Activated T-cell treated with anti-CD3 and anti-CD28 coated beads for 4 hours (primary cell): ENCODE measurements around the gene TNNT1.

Experiments
- DNase-seq: peaks from one replicate; pipeline ENCODE4 v3.0.0-alpha.2; 2020

TNNT1 gene

DNA sequence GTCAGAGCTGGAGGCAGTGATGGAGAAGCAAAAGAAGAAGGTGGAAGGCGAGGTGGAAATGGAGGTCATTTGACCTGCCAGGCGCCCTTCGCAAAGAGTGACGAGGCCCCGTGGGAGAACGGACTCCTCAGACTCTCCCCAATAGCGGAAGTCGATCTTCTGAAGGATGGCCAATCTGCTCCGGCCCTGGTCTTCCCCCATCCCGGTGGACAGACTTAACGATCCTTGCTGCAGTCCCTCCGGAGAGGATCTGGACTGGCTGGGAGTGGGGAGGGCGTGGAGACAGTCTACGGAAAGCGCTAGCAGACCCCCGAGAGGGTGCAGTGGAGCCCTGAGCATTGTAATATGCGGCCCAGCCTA is 61.5 kb downstream of the TNNT1 start:
- DNase-seq: no peak

DNA sequence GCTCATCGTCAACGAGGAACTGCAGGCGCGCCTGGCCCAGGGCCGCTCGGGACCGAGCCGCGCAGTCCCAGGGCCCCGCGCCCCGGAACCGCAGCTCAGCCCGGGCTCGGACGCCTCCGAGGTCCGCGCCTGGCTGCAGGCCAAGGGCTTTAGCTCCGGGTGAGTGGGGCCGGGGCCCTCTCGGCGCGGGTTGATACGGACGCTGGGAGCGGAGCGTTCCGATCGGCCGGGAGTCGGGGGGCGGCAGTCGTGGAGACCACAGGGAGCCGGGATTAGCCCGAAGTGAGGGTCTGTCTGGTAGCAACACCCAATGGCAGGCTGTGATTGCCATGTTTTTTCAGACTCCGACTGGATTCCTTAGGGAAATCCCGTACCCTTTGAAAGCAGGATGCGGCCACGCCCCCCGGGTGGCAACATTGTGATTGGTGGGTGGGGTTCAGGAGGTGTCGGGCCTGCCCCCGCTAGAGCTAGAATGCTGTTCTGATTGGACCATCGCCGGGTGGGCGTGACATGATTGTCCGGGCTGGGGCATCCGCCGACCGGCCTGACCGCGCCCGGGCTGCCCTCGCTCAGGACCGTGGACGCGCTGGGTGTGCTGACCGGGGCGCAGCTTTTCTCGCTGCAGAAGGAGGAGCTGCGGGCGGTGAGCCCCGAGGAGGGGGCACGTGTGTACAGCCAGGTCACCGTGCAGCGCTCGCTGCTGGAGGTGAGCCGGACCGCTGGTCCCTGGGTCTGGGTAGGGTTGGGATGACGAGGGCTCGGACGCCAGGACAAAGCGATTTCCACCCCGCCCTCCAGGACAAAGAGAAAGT is 62.1 kb downstream of the TNNT1 start:
- DNase-seq: peak; percentile 36

DNA sequence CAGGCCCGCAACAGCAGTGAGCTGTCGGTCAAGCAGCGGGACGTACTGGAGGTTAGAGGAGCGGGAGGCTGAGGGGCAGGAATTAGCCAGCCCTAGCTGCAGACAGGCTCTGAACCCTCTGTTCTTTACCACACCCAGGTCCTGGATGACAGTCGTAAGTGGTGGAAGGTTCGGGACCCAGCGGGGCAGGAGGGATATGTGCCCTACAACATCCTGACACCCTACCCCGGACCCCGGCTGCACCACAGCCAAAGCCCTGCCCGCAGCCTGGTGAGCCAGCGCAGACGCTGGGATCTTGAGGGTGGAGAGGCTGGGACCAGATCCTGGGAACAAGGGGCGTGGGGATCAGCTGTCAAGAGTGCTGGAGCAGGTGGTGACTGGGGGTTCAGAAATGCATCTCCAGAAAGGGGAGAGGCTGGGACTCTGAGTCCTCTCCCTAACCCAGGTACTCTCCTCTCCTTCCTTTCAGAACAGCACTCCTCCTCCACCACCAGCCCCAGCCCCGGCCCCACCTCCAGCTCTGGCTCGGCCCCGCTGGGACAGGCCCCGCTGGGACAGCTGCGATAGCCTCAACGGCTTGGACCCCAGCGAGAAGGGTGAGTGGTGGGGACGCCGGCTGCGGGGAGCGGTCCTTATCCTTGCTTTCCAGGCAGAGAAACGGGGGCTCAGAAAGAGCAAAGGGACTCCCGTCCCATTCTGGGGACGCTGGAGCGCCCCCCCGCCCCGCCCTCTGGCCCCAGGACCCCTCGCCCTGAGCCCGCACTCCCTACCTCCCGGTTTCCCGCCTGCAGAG is 62.9 kb downstream of the TNNT1 start:
- no peak for DNase-seq

DNA sequence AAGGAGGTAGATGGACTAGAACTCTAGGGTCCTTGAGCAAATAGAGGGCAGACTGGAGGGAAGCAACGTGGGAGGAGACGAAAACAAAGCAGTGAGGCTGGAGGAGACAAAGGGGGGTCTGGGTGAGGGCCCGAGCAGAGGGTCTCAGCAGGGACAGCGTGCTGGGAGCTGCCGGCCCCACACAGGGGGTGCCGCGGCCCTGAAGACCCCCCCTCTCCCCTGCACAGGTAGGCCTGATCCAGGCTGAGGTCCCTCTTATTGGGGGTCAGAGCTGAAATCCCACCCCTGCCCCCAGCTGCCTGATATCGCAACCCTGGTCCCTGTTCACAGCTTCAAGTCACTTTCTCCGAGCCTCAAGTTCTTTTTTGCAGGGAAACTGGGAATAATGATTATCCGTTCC is 64.6 kb downstream of the TNNT1 start:
- DNase-seq: no peak

DNA sequence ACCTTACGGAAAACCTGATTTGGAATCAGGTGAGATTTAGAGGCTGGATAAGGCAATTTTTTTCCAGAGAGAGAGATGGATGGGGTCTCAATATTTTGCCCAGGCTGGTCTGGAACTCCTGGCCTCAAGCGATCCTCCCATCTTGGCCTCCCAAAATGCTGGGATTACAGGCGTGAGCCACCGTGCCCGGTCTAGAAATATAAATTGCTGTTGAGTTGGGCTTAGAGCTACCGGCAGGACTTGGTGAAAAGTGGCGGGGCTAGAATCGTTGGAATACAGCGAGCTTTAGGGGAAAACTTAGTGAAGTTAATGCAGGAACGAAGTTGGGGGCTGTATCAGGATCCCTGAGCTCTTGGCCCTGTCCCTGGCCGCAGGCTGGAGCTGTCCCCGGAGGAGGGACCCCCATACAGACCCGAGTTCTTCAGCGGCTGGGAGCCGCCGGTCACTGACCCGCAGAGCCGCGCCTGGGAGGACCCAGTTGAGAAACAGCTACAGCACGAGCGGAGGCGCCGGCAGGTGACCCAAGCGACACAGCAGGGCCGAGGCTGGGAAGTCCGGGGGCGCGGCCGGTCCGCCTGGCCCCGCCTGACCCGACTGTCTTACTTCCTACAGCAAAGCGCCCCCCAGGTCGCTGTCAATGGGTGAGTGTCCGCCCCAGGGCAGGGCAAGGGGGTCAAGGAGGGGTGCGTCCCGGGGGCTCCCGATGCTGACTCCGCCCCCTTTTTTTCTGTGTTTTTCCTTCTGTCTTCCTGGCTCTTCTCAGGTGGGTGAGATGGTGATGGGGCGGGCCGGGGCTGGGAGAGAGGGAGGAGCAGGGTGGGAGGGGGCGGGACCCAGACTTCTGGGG is 65.8 kb downstream of the TNNT1 start:
- DNase-seq: no peak
